Fibroblast of gingiva (primary cell): ENCODE results near the gene CRTAC1.
A peak's percentile ranks its signal among the peaks of the same experiment; 100 is the strongest.
"Not testable (repeated sequence)": the region's sequence is repeated elsewhere in the genome, so short reads cannot be mapped to it uniquely, and the experiment has no call there.

ENCODE experiments used
- DNase-seq: peaks from one replicate; pipeline ENCODE4 v3.0.0-alpha.2; 2011; ENCODE audit warnings: low read depth

The CRTAC1 gene

DNA sequence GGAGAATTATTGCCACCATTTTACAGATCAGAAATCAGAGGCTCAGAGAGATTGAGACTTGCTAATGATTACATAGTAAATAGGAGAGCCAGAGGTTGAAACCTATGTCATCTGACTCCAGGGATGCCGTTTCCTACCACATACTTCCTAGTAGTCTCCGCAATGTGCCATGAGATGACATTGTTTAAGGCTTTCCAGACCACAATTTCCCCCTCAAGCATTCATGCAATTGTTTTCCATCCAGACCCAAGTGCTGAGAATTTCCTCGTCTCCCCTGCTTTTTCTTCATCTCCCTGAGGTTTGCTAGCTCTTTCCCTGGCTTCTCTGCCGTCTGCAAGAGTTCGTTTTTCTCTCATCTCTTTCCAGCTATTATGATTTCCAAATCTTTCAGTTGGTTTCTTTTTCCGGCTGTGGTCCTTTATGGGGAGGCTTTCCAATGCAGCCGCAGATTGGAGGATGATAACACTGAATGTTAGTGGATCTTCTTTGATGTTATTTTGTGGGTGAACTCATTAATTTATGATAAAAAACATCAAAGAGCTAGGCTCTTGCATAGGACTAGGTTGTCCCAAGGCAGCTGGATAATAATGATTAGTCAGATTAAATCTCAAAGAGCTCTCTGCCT is 187.7 kb downstream of the CRTAC1 start:
- no peak for DNase-seq

DNA sequence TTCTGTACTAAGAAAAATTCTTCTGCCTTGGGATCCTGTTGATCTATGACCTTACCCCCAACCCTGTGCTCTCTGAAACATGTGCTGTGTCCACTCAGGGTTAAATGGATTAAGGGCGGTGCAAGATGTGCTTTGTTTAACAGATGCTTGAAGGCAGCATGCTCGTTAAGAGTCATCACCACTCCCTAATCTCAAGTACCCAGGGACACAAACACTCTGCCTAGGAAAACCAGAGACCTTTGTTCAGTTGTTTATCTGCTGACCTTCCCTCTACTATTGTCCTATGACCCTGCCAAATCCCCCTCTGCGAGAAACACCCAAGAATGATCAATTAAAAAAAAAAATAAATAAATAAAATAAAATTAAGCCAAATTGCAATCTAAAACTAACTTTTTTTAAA is 188.3 kb downstream of the CRTAC1 start:
- DNase-seq, result not testable (repeated sequence)

GRCh38 chr10:97841166-97841565 is 189.3 kb downstream of the CRTAC1 start:
- DNase-seq, result not testable (repeated sequence)

- DNase-seq, result no peak
Observed at GRCh38 chr10:97838091-97838490, 192.3 kb downstream of the CRTAC1 start.

DNA sequence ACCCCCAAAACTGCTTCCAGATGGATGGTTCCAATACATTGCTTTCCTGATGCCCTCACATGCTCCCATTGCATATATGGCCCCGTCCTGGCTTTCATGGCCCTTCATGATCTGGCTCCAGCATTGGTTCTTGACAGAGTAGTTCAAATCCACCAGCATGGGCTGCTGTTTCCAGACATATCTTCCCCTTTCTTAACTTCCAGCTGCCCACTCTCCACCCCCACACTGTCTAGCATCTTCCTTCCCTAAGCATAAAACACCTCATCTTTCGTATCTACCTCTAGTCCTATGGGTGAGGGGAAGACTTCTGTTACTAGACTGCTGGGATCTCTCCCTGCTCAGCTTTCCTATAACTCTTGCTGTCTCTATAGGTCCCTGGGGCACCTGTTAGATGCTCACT is 194.0 kb downstream of the CRTAC1 start:
- DNase-seq, result no peak

DNA sequence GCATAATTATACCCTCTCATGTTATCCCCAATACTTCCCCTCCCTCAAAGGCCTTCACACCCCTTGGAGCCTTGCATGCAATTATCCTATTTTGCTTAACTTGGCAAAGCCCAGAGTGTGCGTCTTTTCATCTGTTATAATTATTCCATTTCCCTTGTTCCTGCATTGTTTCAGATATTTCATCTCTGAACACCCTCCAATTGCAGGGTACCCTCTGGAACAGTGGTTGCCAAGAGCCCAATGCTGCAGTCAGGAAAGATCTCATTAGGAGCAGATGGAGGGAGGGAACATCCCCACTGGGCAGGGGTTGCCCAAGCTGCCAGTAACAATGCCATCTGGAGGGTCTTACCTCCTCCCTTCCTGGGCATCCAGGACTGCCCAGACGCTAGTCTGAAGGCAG is 199.2 kb downstream of the CRTAC1 start:
- no peak for DNase-seq

DNA sequence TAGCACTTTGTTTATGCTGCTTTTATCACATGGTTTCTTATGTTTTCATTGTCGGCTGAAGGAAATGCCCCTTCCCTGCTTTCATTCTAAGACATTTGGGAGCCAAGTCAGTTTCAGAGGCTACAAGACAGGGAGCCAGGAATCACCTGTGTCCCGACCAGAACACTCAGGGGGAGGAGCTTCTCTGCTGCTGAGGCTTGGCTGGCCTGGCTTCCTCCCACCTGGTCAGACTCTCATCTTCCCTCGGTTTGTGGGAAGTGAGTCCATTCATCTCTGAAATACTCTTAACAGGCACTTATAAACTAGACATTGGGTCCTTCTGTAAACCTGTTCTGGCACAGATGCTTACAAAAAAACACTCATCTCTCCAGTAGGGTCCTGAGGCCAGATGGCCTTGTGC is 200.4 kb downstream of the CRTAC1 start:
- DNase-seq, result no peak

DNA sequence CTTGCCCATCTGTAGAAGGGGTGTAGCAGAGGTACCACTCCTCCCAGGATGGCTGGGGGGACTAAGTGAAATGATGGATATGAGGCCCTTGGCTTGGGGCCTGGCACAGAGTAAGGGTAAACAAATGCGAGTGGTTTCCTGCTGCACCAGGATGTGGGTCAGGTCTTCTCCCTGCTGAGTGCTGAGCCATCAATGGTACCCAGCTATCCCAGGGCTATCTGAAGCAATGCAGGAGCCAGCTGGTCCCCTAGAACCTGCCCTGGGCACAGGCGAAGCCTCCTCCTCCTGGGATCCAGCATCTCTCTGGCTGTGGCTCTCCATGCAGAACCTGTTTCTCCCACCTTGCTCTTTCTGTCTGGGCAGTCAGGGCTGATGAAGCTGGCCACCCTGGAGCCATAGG is 201.7 kb downstream of the CRTAC1 start:
- DNase-seq, result no peak

DNA sequence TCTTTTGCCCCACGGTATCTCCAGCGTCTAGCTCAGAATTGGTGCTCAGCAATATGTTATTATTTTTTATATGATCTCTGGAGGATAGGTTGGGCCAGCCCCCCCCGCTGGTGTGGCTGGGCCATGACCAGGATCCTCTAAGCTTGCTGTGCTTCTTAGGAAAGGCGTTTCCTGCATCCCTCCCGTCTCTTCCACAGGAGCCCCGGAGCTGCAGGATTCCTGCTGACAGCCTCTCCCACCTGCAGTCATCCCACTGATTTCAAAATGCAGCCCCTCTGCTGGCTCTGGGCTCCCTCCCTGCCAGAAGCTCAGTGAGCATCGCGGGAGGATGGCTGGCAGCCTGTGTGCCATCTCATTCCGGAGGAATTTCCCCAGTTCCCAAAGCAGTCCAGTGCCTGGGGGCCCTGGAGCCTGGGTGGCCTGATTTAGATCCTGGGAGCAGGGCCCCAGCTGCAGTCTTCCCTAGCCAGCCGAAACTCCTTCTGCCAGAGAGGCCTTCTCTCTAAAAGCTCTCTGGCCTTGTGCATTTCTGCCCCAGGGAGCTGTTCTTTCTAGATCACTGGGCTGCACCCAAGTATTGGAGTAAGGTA is 202.6 kb downstream of the CRTAC1 start:
- DNase-seq, result peak; percentile 31

GRCh38 chr10:97826892-97827291 is 203.5 kb downstream of the CRTAC1 start:
- DNase-seq, result no peak

GRCh38 chr10:97825020-97825760 is 205.2 kb downstream of the CRTAC1 start:
- no peak for DNase-seq

GRCh38 chr10:97823734-97824133 is 206.7 kb downstream of the CRTAC1 start:
- DNase-seq, result no peak

- DNase-seq, result no peak
Observed at GRCh38 chr10:97822261-97822687, 208.1 kb downstream of the CRTAC1 start.

DNA sequence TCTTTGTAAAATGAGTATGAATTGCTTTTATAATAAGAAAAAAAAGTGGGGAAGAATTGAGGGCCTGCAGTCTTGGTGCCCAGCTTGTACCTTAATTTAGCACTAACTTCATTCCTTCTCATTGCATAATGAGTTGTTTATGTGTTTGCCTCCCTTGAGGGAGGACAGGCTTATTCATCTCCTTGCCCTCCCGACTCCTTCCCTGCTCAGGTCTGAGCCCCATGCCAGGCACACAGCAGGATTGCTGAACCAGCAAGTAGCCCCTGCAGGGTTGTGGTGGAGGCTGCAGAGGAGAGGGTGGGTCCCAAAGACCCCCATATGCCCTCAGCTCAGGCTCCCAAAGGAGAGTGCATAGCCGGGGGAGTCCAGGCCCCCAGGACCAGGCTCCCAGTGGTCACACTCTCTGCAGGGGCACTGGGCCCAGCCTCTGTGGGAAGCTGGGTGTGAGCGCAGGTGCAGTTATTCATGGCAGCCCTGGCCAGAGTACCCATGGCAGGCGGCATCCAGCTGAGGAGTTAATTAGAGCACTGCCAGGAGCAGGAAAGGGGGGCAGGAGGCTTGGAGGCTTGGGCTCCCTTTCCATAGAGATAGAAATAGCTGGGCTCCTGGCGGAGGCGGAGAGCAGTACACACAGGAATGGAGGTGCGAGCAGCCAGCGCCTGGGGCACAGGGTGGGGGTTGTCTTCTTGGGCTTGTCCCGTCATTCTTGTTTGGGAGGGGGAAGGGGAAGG is 208.9 kb downstream of the CRTAC1 start:
- no peak for DNase-seq

- no peak for DNase-seq
Observed at GRCh38 chr10:97820096-97820704, 210.2 kb downstream of the CRTAC1 start.

GRCh38 chr10:97818572-97818971 is 211.8 kb downstream of the CRTAC1 start:
- no peak for DNase-seq

GRCh38 chr10:97816609-97817008 is 213.8 kb downstream of the CRTAC1 start:
- DNase-seq, result no peak
